OCI-LY3 (cell line): ENCODE data around the gene ABCB8.

Source experiments
- CTCF ChIP-seq: fragments of 200-600, 300-600 bp; sonication (generic); IDR thresholded peaks from 2 replicates; pipeline ENCODE4 v1.5.1; 2014; ENCODE audit warnings: antibody characterized with exemption, low read length, low read depth
- EZH2phosphoT487 ChIP-seq: fragments of 200-600 bp; shearing (Covaris generic); IDR thresholded peaks from 2 replicates; pipeline ENCODE4 v1.6.1; 2018; ENCODE audit warnings: antibody characterized with exemption, mixed run types, low read depth

GRCh38 chr7:151016942-151017341 lies 11.3 kb upstream of the ABCB8 start:
- TF ChIP-seq CTCF (no peak; the same call in 1 of the 2 replicates), EZH2phosphoT487 (no peak)
